Peyer's patch (tissue), 4 donors: Measurements from ENCODE around the gene COL11A2.

Experiments
- CTCF ChIP-seq, 6 experiments: fragments of 450-650 bp in 4 of 6; fragments of 200-600 bp in 2 of 6; sonication (generic) in 1 of 6; IDR thresholded peaks; one replicate each; pipeline ENCODE4 v1.5.1; 2017 to 2019; ENCODE audit warnings: antibody characterized with exemption in 6 of 6, mild to moderate bottlenecking in 3 of 6, moderate library complexity in 1 of 6
- POLR2A ChIP-seq, 2 donors: fragments of 450-650 bp; IDR thresholded peaks; one replicate each; pipeline ENCODE4 v1.5.1; 2017; ENCODE audit warnings: antibody characterized with exemption in 2 of 2, mild to moderate bottlenecking in 2 of 2, moderate library complexity in 2 of 2

- TF ChIP-seq POLR2A (IDR thresholded peaks at IDR 0.05) (no peak), CTCF (IDR thresholded peaks at IDR 0.05) (no peak)
Observed at GRCh38 chr6:33165581-33166258, 26.5 kb downstream of the COL11A2 start.
